Vagina (tissue), 2 donors: ENCODE results near the gene CBFB.

Source experiments
- POLR2A ChIP-seq, 2 donors: fragments of 450-650 bp; IDR thresholded peaks; one replicate each; pipeline ENCODE4 v1.6.1; 2017; ENCODE audit warnings: antibody characterized with exemption in 2 of 2, mild to moderate bottlenecking in 2 of 2, moderate library complexity in 2 of 2
- POLR2AphosphoS5 ChIP-seq, 2 donors: sonication (generic); formaldehyde crosslinking; IDR thresholded peaks; one replicate each; pipeline ENCODE4 v1.9.0; 2017; ENCODE audit warnings: antibody characterized with exemption in 2 of 2, mild to moderate bottlenecking in 2 of 2, low read depth in 1 of 2; ENCODE audit not compliant: insufficient read depth in 1 of 2
- TF ChIP-seq, protein P1 (sequence below), 3 experiments: fragments of 450-650 bp in 2 of 3; fragments of 200-600 bp in 1 of 3; sonication (generic) in 1 of 3; IDR thresholded peaks; one replicate each; pipeline ENCODE4 v1.5.1; 2017 to 2019; ENCODE audit warnings: antibody characterized with exemption in 3 of 3, mild to moderate bottlenecking in 2 of 3, moderate library complexity in 2 of 3

DNA sequence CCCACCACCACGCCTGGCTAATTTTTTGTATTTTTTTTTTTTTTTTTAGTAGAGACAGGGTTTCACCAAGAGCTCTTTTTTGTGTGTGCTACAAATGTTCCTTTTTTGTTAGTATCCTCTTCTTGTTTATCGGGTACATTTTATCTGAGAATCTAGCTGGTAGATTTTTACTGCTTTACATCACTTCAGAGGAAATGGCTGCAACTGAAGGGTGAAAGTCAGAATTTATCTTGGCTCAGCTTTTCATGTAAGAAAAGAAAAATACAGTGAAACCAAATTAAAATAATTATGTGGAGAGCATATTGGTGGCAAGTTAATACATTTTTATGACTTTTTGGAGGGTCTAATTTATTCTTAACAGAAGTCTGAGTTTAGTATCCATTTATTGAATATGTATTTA, 26.0 kb downstream of the CBFB start:
- no peak for TF ChIP-seq POLR2A (IDR thresholded peaks at IDR 0.05)
- TF ChIP-seq, protein P1, sequence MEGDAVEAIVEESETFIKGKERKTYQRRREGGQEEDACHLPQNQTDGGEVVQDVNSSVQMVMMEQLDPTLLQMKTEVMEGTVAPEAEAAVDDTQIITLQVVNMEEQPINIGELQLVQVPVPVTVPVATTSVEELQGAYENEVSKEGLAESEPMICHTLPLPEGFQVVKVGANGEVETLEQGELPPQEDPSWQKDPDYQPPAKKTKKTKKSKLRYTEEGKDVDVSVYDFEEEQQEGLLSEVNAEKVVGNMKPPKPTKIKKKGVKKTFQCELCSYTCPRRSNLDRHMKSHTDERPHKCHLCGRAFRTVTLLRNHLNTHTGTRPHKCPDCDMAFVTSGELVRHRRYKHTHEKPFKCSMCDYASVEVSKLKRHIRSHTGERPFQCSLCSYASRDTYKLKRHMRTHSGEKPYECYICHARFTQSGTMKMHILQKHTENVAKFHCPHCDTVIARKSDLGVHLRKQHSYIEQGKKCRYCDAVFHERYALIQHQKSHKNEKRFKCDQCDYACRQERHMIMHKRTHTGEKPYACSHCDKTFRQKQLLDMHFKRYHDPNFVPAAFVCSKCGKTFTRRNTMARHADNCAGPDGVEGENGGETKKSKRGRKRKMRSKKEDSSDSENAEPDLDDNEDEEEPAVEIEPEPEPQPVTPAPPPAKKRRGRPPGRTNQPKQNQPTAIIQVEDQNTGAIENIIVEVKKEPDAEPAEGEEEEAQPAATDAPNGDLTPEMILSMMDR (IDR thresholded peaks at IDR 0.05): no peak
- no peak for TF ChIP-seq POLR2AphosphoS5 (IDR thresholded peaks at IDR 0.05; ENCODE audit: insufficient read depth in 1 of 2, low read depth in 1 of 2)
